Measurements from ENCODE around the gene DDX59.

The DDX59 gene

GRCh38 chr1:200671235-200671786 is 1.6 kb upstream of the DDX59 start:
- no peak for DNase-seq (ENCODE audit: low read depth in 2 of 2)

DNA sequence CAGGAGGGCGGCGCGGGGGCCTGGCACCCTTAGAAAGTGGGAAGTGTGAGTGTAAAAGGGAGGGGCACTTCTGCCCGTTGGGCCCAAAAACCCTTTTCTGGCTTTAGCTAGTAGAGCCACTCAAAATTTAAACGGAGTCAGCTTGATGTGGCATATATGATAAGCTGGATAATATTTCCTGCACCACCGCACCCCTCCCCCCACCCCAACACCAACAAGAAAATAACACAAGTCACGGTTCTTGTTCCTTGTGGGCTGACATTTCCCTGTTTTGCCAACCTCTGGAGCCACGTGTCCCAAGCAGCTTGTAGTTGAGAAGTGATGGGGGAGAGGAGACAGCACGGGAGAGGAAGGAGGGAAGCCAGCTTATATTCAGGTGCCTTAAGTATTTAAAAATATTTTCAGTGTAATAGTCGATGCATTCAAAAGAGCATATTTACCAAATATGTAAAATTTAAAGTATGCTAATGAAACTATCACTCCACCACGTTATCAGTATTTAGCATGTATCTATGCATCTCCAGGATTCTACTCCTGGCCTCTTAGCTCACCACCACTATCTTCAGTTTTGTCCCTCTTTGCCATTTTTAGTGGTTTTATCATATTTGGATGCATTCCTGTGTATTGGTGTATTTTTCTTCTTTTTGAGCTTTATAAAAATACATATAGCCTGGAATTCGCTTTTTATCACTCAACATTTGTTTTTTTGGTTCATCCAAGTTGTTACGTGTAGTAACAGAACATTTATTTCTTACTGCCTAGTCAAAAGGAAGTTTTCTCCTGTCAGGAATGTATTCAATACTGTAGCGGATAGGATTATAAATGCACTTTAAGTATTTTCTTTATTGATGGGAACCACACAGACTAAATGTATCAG is 773 bp upstream of the DDX59 start:
- peak in 1 of 2 experiments; percentile 18 for DNase-seq (ENCODE audit: low read depth in 2 of 2)

DNA sequence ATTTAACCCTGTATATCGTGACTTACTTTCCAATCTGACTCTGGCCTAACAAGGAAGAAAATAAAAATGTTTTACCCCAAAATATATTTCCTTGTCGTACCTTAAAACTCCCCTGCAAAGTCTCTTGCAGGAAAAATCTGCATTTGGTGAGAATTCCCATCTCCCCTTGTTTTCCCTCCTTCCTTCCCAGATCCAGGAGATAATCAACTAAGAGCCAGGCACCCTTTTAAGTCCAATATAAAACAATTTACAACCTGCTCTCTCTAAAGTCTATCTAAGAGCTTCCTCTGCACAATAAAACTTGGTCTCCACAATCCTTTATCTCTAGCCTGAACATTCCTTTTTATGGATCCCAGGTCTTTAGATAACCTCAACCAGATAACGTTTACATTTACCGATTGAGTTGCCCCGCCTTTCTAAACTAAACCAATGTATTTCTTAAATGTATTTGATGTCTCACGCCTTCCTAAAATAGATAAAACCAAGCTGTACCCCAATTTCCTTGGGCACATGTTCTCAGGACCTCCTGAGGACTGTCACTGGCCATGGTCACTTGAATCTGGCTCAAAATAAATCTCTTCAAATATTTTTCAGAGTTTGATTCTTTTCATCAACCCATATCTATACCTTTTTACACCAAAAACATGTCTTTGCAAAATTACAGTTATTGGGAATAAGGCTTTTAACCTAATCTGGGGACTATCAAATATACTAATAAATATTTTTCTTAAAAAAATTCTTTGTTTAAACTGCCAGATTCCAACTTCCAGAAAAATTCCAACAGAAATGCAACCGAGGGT is 993 bp downstream of the DDX59 start:
- DNase-seq (ENCODE audit: low read depth in 2 of 2): no peak

DNA sequence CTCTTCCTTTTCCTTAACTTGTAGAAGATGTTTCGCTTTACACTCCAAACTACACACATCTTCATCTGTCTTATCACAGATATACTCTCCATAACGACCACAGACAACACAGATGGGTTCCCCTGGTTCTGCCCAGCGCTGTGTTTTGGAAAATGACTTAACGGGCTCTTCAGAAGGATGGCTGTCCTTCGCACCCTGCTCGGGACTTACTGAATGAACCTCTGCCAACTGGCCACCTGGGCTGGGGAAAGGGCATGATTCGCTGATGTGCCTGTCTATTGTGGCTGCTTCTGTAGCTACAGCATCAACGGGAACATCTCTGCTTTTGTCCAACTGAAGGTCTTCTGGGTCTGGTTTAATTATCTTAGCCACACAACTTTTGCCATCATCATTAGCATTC is 3.4 kb downstream of the DDX59 start:
- no peak for DNase-seq (ENCODE audit: low read depth in 2 of 2)

DNA sequence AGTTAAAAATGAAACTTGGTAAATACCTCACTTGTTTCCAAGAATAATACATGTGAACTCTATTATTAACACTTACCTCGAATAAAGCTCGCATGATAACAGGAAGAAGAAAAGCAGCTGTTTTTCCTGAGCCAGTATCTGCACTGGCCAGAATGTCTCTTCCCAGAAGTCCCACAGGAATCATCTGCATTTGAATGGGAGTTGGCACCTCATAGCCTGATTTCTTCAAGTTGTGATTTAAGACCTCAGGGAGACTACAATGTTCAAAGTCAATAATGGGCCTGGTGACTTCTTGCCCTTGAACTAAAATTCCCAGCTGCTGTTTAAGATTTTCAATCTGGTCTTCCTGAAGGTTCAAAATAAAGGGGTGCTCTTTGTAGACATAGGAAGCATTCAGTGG is 3.8 kb downstream of the DDX59 start:
- DNase-seq (ENCODE audit: low read depth in 2 of 2): peak in 1 of 2 experiments; percentile 7

GRCh38 chr1:200660719-200661118 is 9.0 kb downstream of the DDX59 start:
- DNase-seq (ENCODE audit: low read depth in 2 of 2): no peak

- DNase-seq (ENCODE audit: low read depth in 2 of 2): no peak
These were observed 10.4 kb downstream of the DDX59 start for GRCh38 chr1:200659269-200659668.

GRCh38 chr1:200658037-200658818 is 11.5 kb downstream of the DDX59 start:
- DNase-seq (ENCODE audit: low read depth in 2 of 2): no peak

- no peak for DNase-seq (ENCODE audit: low read depth in 2 of 2)
These were observed 15.0 kb downstream of the DDX59 start for GRCh38 chr1:200654660-200655059.

DNA sequence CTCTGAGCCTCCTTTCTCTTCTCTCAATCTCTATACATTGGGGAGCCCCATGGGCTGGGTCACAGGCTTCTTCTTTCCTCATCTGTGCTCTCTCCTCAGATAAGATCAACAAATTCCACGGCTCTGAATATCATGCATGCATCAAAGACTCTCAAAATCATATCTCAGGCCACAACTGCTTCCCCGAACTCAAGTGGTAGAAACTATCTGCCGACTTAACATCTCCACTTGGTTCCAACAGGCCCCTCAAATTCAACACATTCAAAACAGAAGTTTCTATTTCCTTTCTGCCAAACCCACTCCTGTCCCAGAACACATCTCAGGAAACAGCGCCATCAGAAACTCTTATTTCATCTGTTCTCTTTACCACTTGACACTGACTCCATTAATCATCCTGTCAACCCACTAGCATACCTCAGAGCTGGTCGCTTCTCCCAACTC is 16.7 kb downstream of the DDX59 start:
- no peak for DNase-seq (ENCODE audit: low read depth in 2 of 2)

DNA sequence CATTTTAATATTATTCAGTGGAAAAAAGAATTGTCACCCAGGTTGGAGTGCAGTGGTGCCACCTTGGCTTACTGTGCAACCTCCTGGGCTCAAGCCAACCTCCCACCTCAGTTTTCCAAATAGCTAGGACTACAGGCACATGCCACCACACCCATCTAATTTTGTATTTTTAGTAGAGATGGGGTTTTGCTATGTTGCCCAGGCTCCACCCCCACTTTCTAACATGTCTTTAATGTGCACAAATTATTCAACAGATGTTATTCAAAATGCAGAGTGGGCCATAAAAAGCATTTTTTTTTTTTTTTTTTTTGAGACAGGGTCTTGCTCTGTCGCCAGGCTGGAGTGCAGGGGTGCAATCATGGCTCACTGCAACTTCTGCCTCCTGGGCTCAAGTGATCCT is 17.3 kb downstream of the DDX59 start:
- no peak for DNase-seq (ENCODE audit: low read depth in 2 of 2)

- no peak for DNase-seq (ENCODE audit: low read depth in 2 of 2)
These were observed 23.2 kb downstream of the DDX59 start for GRCh38 chr1:200646515-200646914.

GRCh38 chr1:200644021-200644420 is 25.7 kb downstream of the DDX59 start:
- no peak for DNase-seq (ENCODE audit: low read depth in 2 of 2)

DNA sequence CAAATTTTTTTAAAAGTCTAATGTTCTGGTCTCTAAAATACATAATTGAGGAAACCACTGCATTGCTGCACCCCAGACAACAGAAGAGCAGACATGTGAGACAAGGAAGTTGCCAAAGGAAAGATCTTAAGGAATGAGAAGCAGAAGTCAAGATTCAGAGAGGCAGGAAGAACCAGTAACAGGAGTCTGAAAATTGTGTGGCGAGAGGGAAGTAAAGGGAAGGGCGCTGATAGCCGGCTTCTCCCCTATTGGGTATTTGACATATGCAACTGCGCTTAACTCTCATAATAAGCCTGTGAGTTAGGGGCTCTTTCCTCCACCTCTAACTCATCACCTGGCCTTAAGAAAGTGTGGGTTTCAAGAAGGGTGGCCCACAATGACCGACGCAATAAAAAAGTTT is 27.2 kb downstream of the DDX59 start:
- no peak for DNase-seq (ENCODE audit: low read depth in 2 of 2)

DNA sequence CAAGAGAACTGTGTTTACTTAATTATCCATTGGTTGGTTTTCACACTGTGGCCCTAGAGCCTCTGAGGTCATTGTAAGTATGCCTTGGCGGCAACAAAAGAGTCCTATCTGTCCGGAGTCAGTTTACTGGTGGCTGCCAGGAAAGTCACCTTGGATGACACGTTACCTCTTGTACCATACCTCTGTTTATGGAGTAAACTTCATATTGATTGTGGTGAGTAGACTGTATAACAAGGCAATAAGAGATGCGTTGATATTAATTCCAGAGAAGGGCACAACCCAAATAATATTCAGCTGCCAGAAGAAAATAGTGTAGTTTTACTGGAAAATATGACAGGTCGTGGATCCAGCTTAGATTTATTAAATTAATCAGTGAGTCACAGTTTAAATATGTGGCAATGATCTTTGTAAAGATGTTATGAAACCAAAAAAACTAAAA is 28.7 kb downstream of the DDX59 start:
- DNase-seq (ENCODE audit: low read depth in 2 of 2): no peak

DNA sequence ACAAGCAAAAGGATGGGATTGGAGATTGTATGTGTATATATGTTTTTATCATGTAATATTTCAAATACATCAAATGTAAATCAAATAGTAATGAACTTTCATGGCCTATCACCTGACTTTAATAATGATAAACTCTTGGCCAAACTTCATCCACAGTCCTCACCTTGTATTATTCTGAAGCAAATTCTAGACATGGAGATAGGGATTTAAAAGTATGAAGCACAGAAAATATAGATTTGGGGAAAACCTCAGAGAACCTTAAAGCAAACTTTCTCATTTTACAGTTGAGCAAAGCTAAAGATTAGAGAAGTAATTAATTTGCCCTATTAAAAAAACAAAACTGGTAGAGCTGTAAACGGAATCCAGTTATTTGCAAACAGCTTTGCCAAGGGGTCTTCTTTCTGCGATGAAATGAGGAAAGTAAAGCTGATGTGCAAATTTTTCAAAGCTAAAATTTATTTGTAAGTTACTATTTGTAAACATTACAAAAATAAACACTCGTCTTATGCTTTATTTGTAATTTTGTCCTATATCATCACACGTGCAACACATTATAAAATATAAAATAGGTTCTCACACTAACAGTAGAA is 29.2 kb downstream of the DDX59 start:
- DNase-seq (ENCODE audit: low read depth in 2 of 2): no peak

DNA sequence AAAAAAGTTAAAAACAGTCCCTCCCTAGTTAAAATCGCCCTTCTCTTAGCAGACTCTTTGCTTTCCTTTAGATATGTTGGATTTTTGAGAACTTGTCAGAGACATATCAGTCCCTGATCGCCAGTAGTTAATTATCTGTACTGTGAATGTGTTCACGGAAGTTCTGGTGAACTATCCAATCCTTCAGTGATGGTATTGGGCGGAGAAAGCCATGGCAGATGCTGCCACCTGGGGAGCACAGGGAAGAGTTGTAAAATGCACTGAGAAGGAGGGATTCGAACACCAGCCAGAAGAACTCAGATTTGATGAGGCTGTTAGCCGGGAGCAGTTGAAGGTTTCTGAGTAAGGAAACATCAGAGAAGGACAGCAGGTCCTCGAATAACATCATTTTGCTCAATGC is 31.6 kb downstream of the DDX59 start:
- DNase-seq (ENCODE audit: low read depth in 2 of 2): no peak

DNA sequence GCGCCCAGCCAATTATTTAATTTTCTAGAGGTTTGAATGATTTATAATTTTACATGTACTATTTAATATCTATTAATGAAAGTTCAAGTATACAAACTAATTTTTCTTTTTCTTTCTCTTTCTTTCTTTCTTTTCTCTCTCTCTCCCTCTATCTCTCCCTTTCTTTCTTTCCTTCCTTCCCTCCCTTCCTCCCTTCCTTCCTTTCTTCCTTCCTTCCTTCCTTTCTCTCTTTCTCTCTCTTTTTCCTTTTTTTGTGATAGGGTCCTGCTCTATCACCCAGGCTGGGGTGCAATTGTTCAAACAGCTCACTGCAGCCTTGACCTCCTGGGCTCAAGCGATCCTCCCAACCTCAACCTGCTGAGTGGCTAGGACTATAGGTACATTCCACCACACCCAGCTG is 33.0 kb downstream of the DDX59 start:
- DNase-seq (ENCODE audit: low read depth in 2 of 2): no peak

- no peak for DNase-seq (ENCODE audit: low read depth in 2 of 2)
These were observed 35.2 kb downstream of the DDX59 start for GRCh38 chr1:200634261-200635122.

- no peak for DNase-seq (ENCODE audit: low read depth in 2 of 2)
These were observed 38.3 kb downstream of the DDX59 start for GRCh38 chr1:200631375-200631774.

All from fibroblast of skin of left biceps (primary cell).